Omental fat pad (tissue), 4 donors: ENCODE data around the gene CCR8. TPM values are rescaled to one million over a fixed set of nuclear protein-coding genes. Genes with fewer than 3 reads are reported as not detected.
"Not testable (repeated sequence)": the region's sequence is repeated elsewhere in the genome, so short reads cannot be mapped to it uniquely, and the experiment has no call there.

ENCODE experiments used
- ATAC-seq: fragments of 150-250 bp; one replicate; pipeline ENCODE4 v1.9.1; 2016; ENCODE audit warnings: mild to moderate bottlenecking, moderate library complexity; ENCODE audit not compliant: low FRiP score
- DNase-seq: peaks from one replicate; pipeline ENCODE4 v3.0.0-alpha.2; 2019; ENCODE audit warnings: low spot score
- total RNA-seq, 4 donors: library from RNA; depleted of rRNA; stranded (reverse); fragments of >200 nt; gene quantifications; one replicate each; pipeline ENCODE4 v1.1.0, GENCODE V29; 2016
- TF ChIP-seq, protein P1 (sequence below), 3 donors: fragments of 450-650 bp; IDR thresholded peaks; one replicate each; pipeline ENCODE4 v1.5.1; 2016 to 2017; ENCODE audit warnings: antibody characterized with exemption in 3 of 3, mild to moderate bottlenecking in 3 of 3, moderate library complexity in 2 of 3

CCR8 gene
- total RNA-seq, 4 donors from 2014 or later = not detected

GRCh38 chr3:39361252-39361927, 31.9 kb downstream of the CCR8 start:
- DNase-seq = no peak
- TF ChIP-seq, protein P1, sequence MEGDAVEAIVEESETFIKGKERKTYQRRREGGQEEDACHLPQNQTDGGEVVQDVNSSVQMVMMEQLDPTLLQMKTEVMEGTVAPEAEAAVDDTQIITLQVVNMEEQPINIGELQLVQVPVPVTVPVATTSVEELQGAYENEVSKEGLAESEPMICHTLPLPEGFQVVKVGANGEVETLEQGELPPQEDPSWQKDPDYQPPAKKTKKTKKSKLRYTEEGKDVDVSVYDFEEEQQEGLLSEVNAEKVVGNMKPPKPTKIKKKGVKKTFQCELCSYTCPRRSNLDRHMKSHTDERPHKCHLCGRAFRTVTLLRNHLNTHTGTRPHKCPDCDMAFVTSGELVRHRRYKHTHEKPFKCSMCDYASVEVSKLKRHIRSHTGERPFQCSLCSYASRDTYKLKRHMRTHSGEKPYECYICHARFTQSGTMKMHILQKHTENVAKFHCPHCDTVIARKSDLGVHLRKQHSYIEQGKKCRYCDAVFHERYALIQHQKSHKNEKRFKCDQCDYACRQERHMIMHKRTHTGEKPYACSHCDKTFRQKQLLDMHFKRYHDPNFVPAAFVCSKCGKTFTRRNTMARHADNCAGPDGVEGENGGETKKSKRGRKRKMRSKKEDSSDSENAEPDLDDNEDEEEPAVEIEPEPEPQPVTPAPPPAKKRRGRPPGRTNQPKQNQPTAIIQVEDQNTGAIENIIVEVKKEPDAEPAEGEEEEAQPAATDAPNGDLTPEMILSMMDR (IDR thresholded peaks at IDR 0.05) = no peak
- ATAC-seq = no peak

DNA sequence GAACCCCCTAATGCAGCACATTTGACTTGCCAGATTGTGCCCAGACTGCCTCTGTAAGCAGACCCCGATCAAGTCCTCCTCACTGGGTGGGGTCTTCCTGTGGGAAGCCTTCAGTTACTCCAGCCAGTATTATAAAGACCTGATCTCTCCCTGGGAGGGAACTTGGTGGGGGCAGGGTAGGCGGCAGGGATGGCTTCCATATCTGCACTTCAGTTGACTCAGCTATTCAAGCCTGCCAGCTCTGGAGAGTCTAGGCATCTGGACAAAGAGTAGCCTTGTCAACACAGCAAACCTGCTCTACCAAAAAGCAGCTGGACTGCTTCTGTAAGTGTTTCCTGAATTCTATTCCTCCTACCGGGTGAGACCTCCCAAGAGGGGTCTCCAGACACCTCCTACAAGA, 32.7 kb downstream of the CCR8 start:
- TF ChIP-seq, protein P1 (IDR thresholded peaks at IDR 0.05) = no peak
- ATAC-seq = no peak

DNA sequence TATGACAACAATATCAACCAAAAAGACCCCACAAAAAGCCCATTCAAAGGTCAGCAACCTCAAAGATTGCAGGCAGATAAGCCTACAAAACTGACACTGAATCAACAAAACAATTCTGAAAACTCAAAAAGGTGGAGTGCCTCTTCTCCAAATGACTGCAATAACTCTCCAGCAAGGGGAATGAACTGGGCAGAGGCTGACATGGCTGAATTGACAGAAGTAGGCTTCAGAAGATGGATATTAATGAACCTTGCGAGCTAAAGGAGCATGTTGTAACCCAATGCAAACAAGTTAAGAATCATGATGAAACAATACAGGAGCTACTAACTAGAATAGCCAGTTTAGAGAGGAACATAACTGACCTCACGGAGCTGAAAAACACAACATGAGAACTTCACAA, 33.3 kb downstream of the CCR8 start:
- ATAC-seq (no peak), DNase-seq (no peak)
- TF ChIP-seq, protein P1 (IDR thresholded peaks at IDR 0.05) = no peak

More for the DNA sequence above, 32.7 kb downstream of the CCR8 start:
- DNase-seq = no peak

GRCh38 chr3:39370450-39370849, 40.9 kb downstream of the CCR8 start:
- not testable (repeated sequence) for ATAC-seq, DNase-seq

- TF ChIP-seq, protein P1 (IDR thresholded peaks at IDR 0.05) = no peak
- ATAC-seq = no peak
- DNase-seq = no peak
These were observed 43.3 kb downstream of the CCR8 start for GRCh38 chr3:39372833-39373232.

DNA sequence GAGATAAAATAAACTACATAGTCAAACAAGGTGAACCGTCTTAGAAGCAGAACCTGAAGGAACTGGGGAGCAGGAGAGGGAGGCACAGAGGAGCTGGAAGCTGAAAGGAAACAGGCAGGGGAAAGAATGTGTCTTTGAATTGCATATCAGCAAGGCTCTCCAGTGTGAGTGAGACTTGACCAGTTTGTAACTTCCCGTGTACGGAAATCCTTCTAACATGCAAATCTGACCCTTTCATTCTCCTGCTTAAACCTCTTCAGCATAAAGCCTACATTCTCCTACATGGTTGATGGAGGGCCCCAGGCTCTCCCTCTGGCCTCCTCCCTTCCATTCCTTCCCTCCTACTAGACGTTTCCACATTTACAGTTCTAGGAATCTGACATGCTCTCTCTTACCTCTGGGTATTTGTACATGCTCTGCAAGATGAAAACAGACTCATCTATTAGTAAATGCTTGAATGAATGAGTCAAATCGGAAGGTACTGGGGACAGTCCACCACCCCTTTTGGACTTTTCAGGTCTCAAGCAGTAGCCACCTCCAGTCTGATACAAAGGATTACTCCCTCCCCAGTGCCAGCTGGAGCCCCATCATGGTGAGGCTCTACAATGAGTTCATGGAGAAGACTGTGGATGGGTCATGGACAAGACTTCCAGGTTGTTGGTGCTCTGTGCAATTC, 47.6 kb downstream of the CCR8 start:
- DNase-seq (no peak), ATAC-seq (no peak)
- TF ChIP-seq, protein P1 (IDR thresholded peaks at IDR 0.05) = no peak

DNA sequence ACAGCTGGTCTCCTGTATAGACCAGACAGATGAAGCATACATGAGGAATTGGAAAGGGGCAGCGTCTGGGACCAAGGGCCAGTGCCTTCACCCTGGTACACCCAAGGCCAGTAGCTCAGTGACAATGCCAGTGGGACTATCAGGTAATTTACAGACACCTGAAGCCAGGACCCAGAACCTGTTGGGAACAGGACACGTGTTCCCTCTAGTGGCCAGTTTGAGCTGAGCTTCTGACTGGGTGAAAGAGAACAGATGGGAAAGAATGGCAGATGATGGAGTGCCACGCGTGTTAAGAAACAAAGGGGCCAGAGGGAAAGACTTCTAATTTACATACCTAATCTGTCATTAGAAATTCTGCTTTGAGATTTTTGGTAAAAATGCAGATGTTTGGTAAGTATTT, 48.6 kb downstream of the CCR8 start:
- DNase-seq (no peak), ATAC-seq (no peak)
- TF ChIP-seq, protein P1 (IDR thresholded peaks at IDR 0.05) = no peak
